ENCODE results near the gene GINM1.

Gene GINM1

GRCh38 chr6:149615805-149616204 is 49.6 kb downstream of the GINM1 start:
- 0 out of 2 replicates have a peak, but pooled peaks cover 3% of the 10 kb centered on the region for H4K20me1 ChIP-seq (ENCODE audit: insufficient read depth, low read length)
- no peak overlapping the region for H3K4me3 ChIP-seq (ENCODE audit: low read length)
- no peaks in the 10 kb centered on the region for H3K9me3 ChIP-seq (ENCODE audit: insufficient read depth, low read length)
- no peak for TF ChIP-seq CTCF (IDR thresholded peaks at IDR 0.05; ENCODE audit: low read depth, low read length)
- no peak for TF ChIP-seq EZH2phosphoT487 (IDR thresholded peaks at IDR 0.05; ENCODE audit: low read depth)
- peaks cover 59% of the 10 kb centered on the region for H3K79me2 ChIP-seq (ENCODE audit: low read length)
- no peak overlapping the region for H3K27ac ChIP-seq (ENCODE audit: low read length)
- H2AFZ ChIP-seq (ENCODE audit: low read depth, low read length): no peak overlapping the region
- no peak overlapping the region for H3K4me2 ChIP-seq (ENCODE audit: low read length)
- peaks cover 18% of the 10 kb centered on the region for H3K36me3 ChIP-seq (replicated peaks; ENCODE audit: low read depth, low read length)
- H3K4me1 ChIP-seq (ENCODE audit: low read length): no peaks in the 10 kb centered on the region
- H3K27me3 ChIP-seq (ENCODE audit: low read depth, low read length): no peaks in the 10 kb centered on the region
- H3K9ac ChIP-seq (ENCODE audit: low read length): no peak overlapping the region

GRCh38 chr6:149627672-149628071 is 61.5 kb downstream of the GINM1 start:
- Histone ChIP-seq H3K9ac (ENCODE audit: low read length) (no peak overlapping the region; the same call in 1 of the 2 replicates), H3K36me3 (replicated peaks; ENCODE audit: low read depth, low read length) (peaks cover 38% of the 10 kb centered on the region), H4K20me1 (ENCODE audit: insufficient read depth, low read length) (no peaks in the 10 kb centered on the region), H3K4me3 (ENCODE audit: low read length) (no peak overlapping the region), H3K79me2 (ENCODE audit: low read length) (peaks cover 50% of the 10 kb centered on the region), H3K27ac (ENCODE audit: low read length) (peak overlapping the region; percentile 99), H3K4me2 (ENCODE audit: low read length) (peak overlapping the region; percentile 9; the same call in 1 of the 2 replicates), H3K4me1 (ENCODE audit: low read length) (peaks cover 41% of the 10 kb centered on the region), H3K9me3 (ENCODE audit: insufficient read depth, low read length) (no peaks in the 10 kb centered on the region), H3K27me3 (ENCODE audit: low read depth, low read length) (no peaks in the 10 kb centered on the region), H2AFZ (ENCODE audit: low read depth, low read length) (no peak overlapping the region)
- no peak for TF ChIP-seq CTCF (IDR thresholded peaks at IDR 0.05; ENCODE audit: low read depth, low read length)
- TF ChIP-seq EZH2phosphoT487 (IDR thresholded peaks at IDR 0.05; ENCODE audit: low read depth): no peak

GRCh38 chr6:149628875-149629510 is 62.8 kb downstream of the GINM1 start:
- Histone ChIP-seq H2AFZ (ENCODE audit: low read depth, low read length) (no peak overlapping the region), H3K4me2 (ENCODE audit: low read length) (peak overlapping the region; percentile 85), H3K27me3 (ENCODE audit: low read depth, low read length) (no peaks in the 10 kb centered on the region), H4K20me1 (ENCODE audit: insufficient read depth, low read length) (no peaks in the 10 kb centered on the region), H3K4me3 (ENCODE audit: low read length) (peak overlapping the region; percentile 66), H3K9ac (ENCODE audit: low read length) (peak overlapping the region; percentile 59), H3K4me1 (ENCODE audit: low read length) (peaks cover 42% of the 10 kb centered on the region), H3K36me3 (replicated peaks; ENCODE audit: low read depth, low read length) (peaks cover 36% of the 10 kb centered on the region), H3K79me2 (ENCODE audit: low read length) (peaks cover 57% of the 10 kb centered on the region), H3K9me3 (ENCODE audit: insufficient read depth, low read length) (no peaks in the 10 kb centered on the region), H3K27ac (ENCODE audit: low read length) (peak overlapping the region; percentile 99)
- TF ChIP-seq CTCF (IDR thresholded peaks at IDR 0.05; ENCODE audit: low read depth, low read length) (peak; percentile 10; the same call in 1 of the 2 replicates), EZH2phosphoT487 (IDR thresholded peaks at IDR 0.05; ENCODE audit: low read depth) (no peak)

GRCh38 chr6:149634315-149634714 is 68.1 kb downstream of the GINM1 start:
- Histone ChIP-seq H3K4me3 (ENCODE audit: low read length) (no peak overlapping the region), H3K36me3 (replicated peaks; ENCODE audit: low read depth, low read length) (peaks cover 30% of the 10 kb centered on the region), H3K4me2 (ENCODE audit: low read length) (no peak overlapping the region), H3K9ac (ENCODE audit: low read length) (no peak overlapping the region), H3K27ac (ENCODE audit: low read length) (peak overlapping the region; percentile 40), H3K9me3 (ENCODE audit: insufficient read depth, low read length) (no peaks in the 10 kb centered on the region), H3K79me2 (ENCODE audit: low read length) (peaks cover 67% of the 10 kb centered on the region), H4K20me1 (ENCODE audit: insufficient read depth, low read length) (no peaks in the 10 kb centered on the region), H3K27me3 (ENCODE audit: low read depth, low read length) (no peaks in the 10 kb centered on the region), H3K4me1 (ENCODE audit: low read length) (peaks cover 27% of the 10 kb centered on the region), H2AFZ (ENCODE audit: low read depth, low read length) (no peak overlapping the region)
- TF ChIP-seq EZH2phosphoT487 (IDR thresholded peaks at IDR 0.05; ENCODE audit: low read depth) (no peak), CTCF (IDR thresholded peaks at IDR 0.05; ENCODE audit: low read depth, low read length) (no peak)

Measured in OCI-LY3 (cell line).